ENCODE measurements around the gene FAF1. TPM values are rescaled to one million over a fixed set of nuclear protein-coding genes. Genes with fewer than 3 reads are reported as not detected.

FAF1 gene
- total and polyA plus RNA-seq, 2 donors (not counting 3 experiments of a cell fraction or from before 2014, with no cell fraction given) = 9.0 to 57.6 TPM

DNA sequence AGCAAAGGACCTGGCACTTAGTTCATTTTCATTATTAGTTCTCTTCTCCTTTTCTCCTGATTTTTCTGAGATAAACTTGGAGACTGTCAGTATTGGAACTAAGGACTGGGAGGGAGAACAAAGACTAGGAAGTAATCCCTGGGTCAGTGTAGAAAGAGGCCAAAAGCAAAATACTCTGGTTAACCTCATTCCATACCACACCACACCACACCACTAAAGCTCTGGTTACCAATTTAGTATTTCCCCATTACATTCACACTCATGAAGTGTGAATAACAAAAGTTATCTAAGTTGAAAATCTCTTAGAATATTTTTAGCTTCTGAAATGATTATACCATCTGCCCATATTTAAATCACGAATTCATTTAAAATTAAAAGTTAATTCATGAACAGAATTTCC is 467.9 kb downstream of the FAF1 start:
- Histone ChIP-seq H3K36me3 (ENCODE audit: control insufficient read depth in 2 of 2, extremely low read depth in 1 of 2, insufficient read depth in 2 of 2, low read length in 2 of 2) (peaks cover 0 to 1% of the 10 kb centered on the region in 2 experiments), H3K4me3 (replicated peaks in 1 of 3; ENCODE audit: insufficient read depth in 1 of 3, low read depth in 1 of 3, low read length in 3 of 3) (no peak overlapping the region), H3K27me3 (ENCODE audit: control insufficient read depth in 2 of 2, insufficient read depth in 2 of 2, low read length in 2 of 2) (no peaks in the 10 kb centered on the region), H3K9ac (replicated peaks; ENCODE audit: extremely low read depth, insufficient read depth, low read length) (no peak overlapping the region), H3K9me3 (replicated peaks; ENCODE audit: control insufficient read depth, insufficient read depth, low read length) (no peaks in the 10 kb centered on the region), H2AFZ (ENCODE audit: low read depth, low read length) (no peak overlapping the region), H3K9me1 (replicated peaks; ENCODE audit: control insufficient read depth, extremely low read depth, insufficient read depth, low read length) (no peaks in the 10 kb centered on the region), H3K79me2 (ENCODE audit: control insufficient read depth, insufficient read depth, low read length) (no peaks in the 10 kb centered on the region), H3K4me1 (ENCODE audit: control insufficient read depth, extremely low read depth, insufficient read depth, low read length) (no peaks in the 10 kb centered on the region), H3K27ac (ENCODE audit: insufficient read depth, low read depth, low read length) (no peak overlapping the region), H4K20me1 (replicated peaks; ENCODE audit: control insufficient read depth, extremely low read depth, insufficient read depth, low read length) (peaks cover 2% of the 10 kb centered on the region), H3K4me2 (ENCODE audit: insufficient read depth, low read length) (no peak overlapping the region)
- FAIRE-seq (no peak), DNase-seq (ENCODE audit: low read depth, low spot score) (no peak)
- TF ChIP-seq POLR2A (IDR thresholded peaks at IDR 0.05; ENCODE audit: low read depth, low read length) (no peak), JUN (IDR thresholded peaks at IDR 0.05; ENCODE audit: borderline replicate concordance, insufficient read depth, insufficient read length, low read depth) (no peak), GATA2 (IDR thresholded peaks at IDR 0.05; ENCODE audit: insufficient read depth, insufficient read length, low read depth, low read length) (no peak), MYC (IDR thresholded peaks at IDR 0.05; ENCODE audit: low read depth, low read length) (no peak), FOS (IDR thresholded peaks at IDR 0.05; ENCODE audit: borderline replicate concordance, insufficient read depth, low read length) (no peak), EZH2 (IDR thresholded peaks at IDR 0.05; ENCODE audit: borderline replicate concordance, low read depth, low read length, severe bottlenecking) (no peak), POLR2AphosphoS5 (IDR thresholded peaks at IDR 0.05; ENCODE audit: insufficient read depth, low read depth, low read length) (no peak)
- TF ChIP-seq, protein P1, sequence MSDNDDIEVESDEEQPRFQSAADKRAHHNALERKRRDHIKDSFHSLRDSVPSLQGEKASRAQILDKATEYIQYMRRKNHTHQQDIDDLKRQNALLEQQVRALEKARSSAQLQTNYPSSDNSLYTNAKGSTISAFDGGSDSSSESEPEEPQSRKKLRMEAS (IDR thresholded peaks at IDR 0.05; ENCODE audit: insufficient read depth, insufficient read length) = no peak
- TF ChIP-seq, protein P2, sequence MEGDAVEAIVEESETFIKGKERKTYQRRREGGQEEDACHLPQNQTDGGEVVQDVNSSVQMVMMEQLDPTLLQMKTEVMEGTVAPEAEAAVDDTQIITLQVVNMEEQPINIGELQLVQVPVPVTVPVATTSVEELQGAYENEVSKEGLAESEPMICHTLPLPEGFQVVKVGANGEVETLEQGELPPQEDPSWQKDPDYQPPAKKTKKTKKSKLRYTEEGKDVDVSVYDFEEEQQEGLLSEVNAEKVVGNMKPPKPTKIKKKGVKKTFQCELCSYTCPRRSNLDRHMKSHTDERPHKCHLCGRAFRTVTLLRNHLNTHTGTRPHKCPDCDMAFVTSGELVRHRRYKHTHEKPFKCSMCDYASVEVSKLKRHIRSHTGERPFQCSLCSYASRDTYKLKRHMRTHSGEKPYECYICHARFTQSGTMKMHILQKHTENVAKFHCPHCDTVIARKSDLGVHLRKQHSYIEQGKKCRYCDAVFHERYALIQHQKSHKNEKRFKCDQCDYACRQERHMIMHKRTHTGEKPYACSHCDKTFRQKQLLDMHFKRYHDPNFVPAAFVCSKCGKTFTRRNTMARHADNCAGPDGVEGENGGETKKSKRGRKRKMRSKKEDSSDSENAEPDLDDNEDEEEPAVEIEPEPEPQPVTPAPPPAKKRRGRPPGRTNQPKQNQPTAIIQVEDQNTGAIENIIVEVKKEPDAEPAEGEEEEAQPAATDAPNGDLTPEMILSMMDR (IDR thresholded peaks at IDR 0.05; ENCODE audit: extremely low read depth in 1 of 2, insufficient read depth in 1 of 2, low read depth in 1 of 2, low read length in 2 of 2) = no peak
- intact Hi-C loops (cut with micrococcal nuclease) (no loop called here), dilution Hi-C loops (cut with MboI; ENCODE audit: extremely low pct_ligation_motif_present, low sequenced_read_pairs) (no loop called here)
- ChIA-PET POLR2A (no interaction called here), CTCF (no interaction called here)
- no TSS peak for BruUV-seq (replicated peaks)
